HepG2 (cell line): ENCODE measurements around the gene RAD21L1. TPM values are rescaled to one million over a fixed set of nuclear protein-coding genes. Genes with fewer than 3 reads are reported as not detected.

Experiments
- HIVEP1 ChIP-seq: sonication (generic); formaldehyde crosslinking; IDR thresholded peaks from 2 replicates; pipeline ENCODE4 v1.4.0; 2020; ENCODE audit warnings: mild to moderate bottlenecking, missing genetic modification reagents
- MED13 ChIP-seq: sonication (generic); formaldehyde crosslinking; IDR thresholded peaks from 2 replicates; pipeline ENCODE4 v1.5.0; 2020; ENCODE audit warnings: missing genetic modification reagents
- SALL1 ChIP-seq: sonication (generic); formaldehyde crosslinking; IDR thresholded peaks from 2 replicates; pipeline ENCODE4 v1.8.0; 2022; ENCODE audit warnings: mild to moderate bottlenecking, missing genetic modification reagents
- SMAD3 ChIP-seq: sonication (generic); formaldehyde crosslinking; IDR thresholded peaks from 2 replicates; pipeline ENCODE4 v1.4.0; 2020; ENCODE audit warnings: missing genetic modification reagents
- SOX6 ChIP-seq, 2 experiments: fragments of 450-650 bp in 1 of 2; sonication (generic) in 1 of 2; formaldehyde crosslinking in 1 of 2; IDR thresholded peaks; 2 replicates each; pipeline versions ENCODE4 v1.4.0 to v1.6.1; 2017 to 2020; ENCODE audit warnings: antibody characterized with exemption in 1 of 2, mild to moderate bottlenecking in 1 of 2, missing genetic modification reagents in 1 of 2
- THAP11 ChIP-seq: IDR thresholded peaks from 2 replicates; pipeline ENCODE4 v1.6.1; 2016; ENCODE audit warnings: missing biosample characterization, missing genetic modification reagents
- ZNF180 ChIP-seq: sonication (generic); formaldehyde crosslinking; IDR thresholded peaks from 2 replicates; pipeline ENCODE4 v1.4.0; 2020; ENCODE audit warnings: low read depth, missing genetic modification reagents, borderline replicate concordance
- ZNF33B ChIP-seq: sonication (generic); formaldehyde crosslinking; IDR thresholded peaks from 2 replicates; pipeline ENCODE4 v1.5.1; 2020; ENCODE audit warnings: mild to moderate bottlenecking, missing genetic modification reagents
- ZNF446 ChIP-seq: sonication (generic); formaldehyde crosslinking; IDR thresholded peaks from 2 replicates; pipeline ENCODE4 v1.5.0; 2020; ENCODE audit warnings: mild to moderate bottlenecking, missing genetic modification reagents
- ZNF451 ChIP-seq: sonication (generic); formaldehyde crosslinking; IDR thresholded peaks from 2 replicates; pipeline ENCODE4 v1.5.0; 2020; ENCODE audit warnings: mild to moderate bottlenecking, missing genetic modification reagents
- polyA plus RNA-seq, 8 experiments: library from polyadenylated mRNA; depleted of rRNA in 3 of 8; stranded (reverse) in 7 of 8; unstranded in 1 of 8; fragments of >200 nt; fragmentation: Illumina TruSeq in 4 of 8; extraction: Trizol in 4 of 8; gene quantifications; 2 replicates each; pipeline versions ENCODE4 v1.2.1 to v1.2.3, GENCODE V29; 2011 to 2016; ENCODE audit warnings: low read depth in 4 of 8, missing spikeins in 1 of 8, mixed read lengths in 1 of 8; ENCODE audit not compliant: insufficient read depth in 1 of 8
- total RNA-seq, 5 experiments: library from RNA; depleted of rRNA; stranded (reverse); fragments of >200 nt; fragmentation: Illumina TruSeq; extraction: Trizol; gene quantifications; 2 replicates each; pipeline ENCODE4 v1.2.3, GENCODE V29; 2016; ENCODE audit warnings: low read depth in 1 of 5
- TF ChIP-seq, protein P1 (sequence below): sonication (generic); formaldehyde crosslinking; IDR thresholded peaks from 2 replicates; pipeline ENCODE4 v1.4.0; 2020; ENCODE audit warnings: missing genetic modification reagents, borderline replicate concordance
- TF ChIP-seq, protein P2 (sequence below), 2 experiments: fragments of 450-650 bp in 1 of 2; sonication (generic) in 1 of 2; formaldehyde crosslinking in 1 of 2; IDR thresholded peaks; 2 replicates each; pipeline versions ENCODE4 v1.6.1 to v1.8.0; 2016 to 2022; ENCODE audit warnings: antibody characterized with exemption in 1 of 2, mild to moderate bottlenecking in 1 of 2, missing genetic modification reagents in 1 of 2
- TF ChIP-seq, protein P3 (sequence below), 2 experiments: sonication (generic) in 1 of 2; formaldehyde crosslinking in 1 of 2; IDR thresholded peaks; 2 replicates each; pipeline versions ENCODE4 v1.4.0 to v1.6.1; 2018 to 2020; ENCODE audit warnings: missing genetic modification reagents in 2 of 2, borderline replicate concordance in 1 of 2, low read depth in 1 of 2, mild to moderate bottlenecking in 1 of 2, missing biosample characterization in 1 of 2
- TF ChIP-seq, protein P4 (sequence below): IDR thresholded peaks from 2 replicates; pipeline ENCODE4 v1.6.1; 2016; ENCODE audit warnings: missing compliant biosample characterization, missing genetic modification reagents, borderline replicate concordance

RAD21L1 gene
- total and polyA plus RNA-seq, 2 of the 13 experiments (the other 11 are each of a cell fraction or from before 2014, with no cell fraction given) = not detected

DNA sequence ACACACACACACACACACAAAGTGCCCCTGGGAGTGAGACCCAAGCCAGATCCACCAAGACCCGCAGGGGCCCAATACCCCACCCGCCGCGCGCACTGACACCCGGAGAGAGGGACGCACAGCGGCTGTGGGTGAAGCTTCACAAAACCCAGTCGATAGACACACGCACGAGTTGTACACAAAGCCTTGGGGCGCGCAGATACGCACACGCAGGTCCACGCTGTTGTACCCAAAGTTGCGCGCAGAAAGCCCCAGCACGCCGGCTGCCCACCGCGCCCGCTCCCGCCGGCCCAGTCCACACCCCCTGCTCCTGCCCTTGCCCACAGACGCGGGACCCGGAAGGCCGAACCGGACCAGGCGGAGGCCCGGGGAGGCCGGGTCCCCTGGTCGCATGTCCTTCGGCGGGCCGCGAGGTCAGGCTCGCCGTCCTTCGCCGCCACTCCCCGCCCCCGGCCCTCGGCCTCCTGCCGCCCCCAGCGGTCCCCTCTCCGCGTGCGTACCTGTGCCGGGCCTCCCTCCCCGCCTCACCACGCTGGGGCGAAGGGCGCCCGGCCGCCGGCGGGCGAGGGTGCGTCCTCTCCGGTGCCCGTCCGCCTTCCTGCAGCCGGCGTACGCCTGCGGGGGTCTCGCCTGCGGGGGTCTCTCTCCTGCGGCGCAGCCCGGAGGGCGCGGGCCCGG lies 41.1 kb upstream of the RAD21L1 start, which contains the start of gene TMEM74B (continued):
- TF ChIP-seq SMAD3 (CRISPR knock-in tag) (no peak), ZNF33B (CRISPR knock-in tag) (no peak; the same call in 1 of the 2 replicates), THAP11 (CRISPR knock-in tag) (peak; percentile 30; the same call in 1 of the 2 replicates), MED13 (CRISPR knock-in tag) (no peak; the same call in 1 of the 2 replicates), ZNF180 (peak; percentile 24; the same call in 1 of the 2 replicates), ZNF451 (CRISPR knock-in tag) (peak; percentile 80; the same call in 1 of the 2 replicates), SALL1 (CRISPR knock-in tag) (peak; percentile 47), HIVEP1 (no peak), ZNF446 (CRISPR knock-in tag) (peak; percentile 89; the same call in 1 of the 2 replicates), SOX6 (IDR thresholded peaks at IDR 0.05) (no peak), SOX6 (CRISPR knock-in tag; IDR thresholded peaks at IDR 0.05) (no peak; the same call in 1 of the 2 replicates)
- TF ChIP-seq, protein P1, sequence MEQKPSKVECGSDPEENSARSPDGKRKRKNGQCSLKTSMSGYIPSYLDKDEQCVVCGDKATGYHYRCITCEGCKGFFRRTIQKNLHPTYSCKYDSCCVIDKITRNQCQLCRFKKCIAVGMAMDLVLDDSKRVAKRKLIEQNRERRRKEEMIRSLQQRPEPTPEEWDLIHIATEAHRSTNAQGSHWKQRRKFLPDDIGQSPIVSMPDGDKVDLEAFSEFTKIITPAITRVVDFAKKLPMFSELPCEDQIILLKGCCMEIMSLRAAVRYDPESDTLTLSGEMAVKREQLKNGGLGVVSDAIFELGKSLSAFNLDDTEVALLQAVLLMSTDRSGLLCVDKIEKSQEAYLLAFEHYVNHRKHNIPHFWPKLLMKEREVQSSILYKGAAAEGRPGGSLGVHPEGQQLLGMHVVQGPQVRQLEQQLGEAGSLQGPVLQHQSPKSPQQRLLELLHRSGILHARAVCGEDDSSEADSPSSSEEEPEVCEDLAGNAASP (CRISPR knock-in tag) = no peak
- TF ChIP-seq, protein P2, sequence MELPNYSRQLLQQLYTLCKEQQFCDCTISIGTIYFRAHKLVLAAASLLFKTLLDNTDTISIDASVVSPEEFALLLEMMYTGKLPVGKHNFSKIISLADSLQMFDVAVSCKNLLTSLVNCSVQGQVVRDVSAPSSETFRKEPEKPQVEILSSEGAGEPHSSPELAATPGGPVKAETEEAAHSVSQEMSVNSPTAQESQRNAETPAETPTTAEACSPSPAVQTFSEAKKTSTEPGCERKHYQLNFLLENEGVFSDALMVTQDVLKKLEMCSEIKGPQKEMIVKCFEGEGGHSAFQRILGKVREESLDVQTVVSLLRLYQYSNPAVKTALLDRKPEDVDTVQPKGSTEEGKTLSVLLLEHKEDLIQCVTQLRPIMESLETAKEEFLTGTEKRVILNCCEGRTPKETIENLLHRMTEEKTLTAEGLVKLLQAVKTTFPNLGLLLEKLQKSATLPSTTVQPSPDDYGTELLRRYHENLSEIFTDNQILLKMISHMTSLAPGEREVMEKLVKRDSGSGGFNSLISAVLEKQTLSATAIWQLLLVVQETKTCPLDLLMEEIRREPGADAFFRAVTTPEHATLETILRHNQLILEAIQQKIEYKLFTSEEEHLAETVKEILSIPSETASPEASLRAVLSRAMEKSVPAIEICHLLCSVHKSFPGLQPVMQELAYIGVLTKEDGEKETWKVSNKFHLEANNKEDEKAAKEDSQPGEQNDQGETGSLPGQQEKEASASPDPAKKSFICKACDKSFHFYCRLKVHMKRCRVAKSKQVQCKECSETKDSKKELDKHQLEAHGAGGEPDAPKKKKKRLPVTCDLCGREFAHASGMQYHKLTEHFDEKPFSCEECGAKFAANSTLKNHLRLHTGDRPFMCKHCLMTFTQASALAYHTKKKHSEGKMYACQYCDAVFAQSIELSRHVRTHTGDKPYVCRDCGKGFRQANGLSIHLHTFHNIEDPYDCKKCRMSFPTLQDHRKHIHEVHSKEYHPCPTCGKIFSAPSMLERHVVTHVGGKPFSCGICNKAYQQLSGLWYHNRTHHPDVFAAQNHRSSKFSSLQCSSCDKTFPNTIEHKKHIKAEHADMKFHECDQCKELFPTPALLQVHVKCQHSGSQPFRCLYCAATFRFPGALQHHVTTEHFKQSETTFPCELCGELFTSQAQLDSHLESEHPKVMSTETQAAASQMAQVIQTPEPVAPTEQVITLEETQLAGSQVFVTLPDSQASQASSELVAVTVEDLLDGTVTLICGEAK (IDR thresholded peaks at IDR 0.05) = no peak
- TF ChIP-seq, protein P2 (CRISPR knock-in tag; IDR thresholded peaks at IDR 0.05) = peak; percentile 45; the same call in 1 of the 2 replicates
- TF ChIP-seq, protein P3, sequence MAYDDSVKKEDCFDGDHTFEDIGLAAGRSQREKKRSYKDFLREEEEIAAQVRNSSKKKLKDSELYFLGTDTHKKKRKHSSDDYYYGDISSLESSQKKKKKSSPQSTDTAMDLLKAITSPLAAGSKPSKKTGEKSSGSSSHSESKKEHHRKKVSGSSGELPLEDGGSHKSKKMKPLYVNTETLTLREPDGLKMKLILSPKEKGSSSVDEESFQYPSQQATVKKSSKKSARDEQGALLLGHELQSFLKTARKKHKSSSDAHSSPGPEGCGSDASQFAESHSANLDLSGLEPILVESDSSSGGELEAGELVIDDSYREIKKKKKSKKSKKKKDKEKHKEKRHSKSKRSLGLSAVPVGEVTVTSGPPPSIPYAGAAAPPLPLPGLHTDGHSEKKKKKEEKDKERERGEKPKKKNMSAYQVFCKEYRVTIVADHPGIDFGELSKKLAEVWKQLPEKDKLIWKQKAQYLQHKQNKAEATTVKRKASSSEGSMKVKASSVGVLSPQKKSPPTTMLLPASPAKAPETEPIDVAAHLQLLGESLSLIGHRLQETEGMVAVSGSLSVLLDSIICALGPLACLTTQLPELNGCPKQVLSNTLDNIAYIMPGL (CRISPR knock-in tag; IDR thresholded peaks at IDR 0.05; ENCODE audit: borderline replicate concordance in 1 of 2, low read depth in 1 of 2) = peak; percentile 50 to 73; a peak in 2 of 4 replicates
- TF ChIP-seq, protein P4, sequence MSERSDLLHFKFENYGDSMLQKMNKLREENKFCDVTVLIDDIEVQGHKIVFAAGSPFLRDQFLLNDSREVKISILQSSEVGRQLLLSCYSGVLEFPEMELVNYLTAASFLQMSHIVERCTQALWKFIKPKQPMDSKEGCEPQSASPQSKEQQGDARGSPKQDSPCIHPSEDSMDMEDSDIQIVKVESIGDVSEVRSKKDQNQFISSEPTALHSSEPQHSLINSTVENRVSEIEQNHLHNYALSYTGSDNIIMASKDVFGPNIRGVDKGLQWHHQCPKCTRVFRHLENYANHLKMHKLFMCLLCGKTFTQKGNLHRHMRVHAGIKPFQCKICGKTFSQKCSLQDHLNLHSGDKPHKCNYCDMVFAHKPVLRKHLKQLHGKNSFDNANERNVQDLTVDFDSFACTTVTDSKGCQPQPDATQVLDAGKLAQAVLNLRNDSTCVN = no peak
